ENCODE measurements around the gene SMAD9. TPM values are rescaled to one million over a fixed set of nuclear protein-coding genes. Genes with fewer than 3 reads are reported as not detected.

Gene SMAD9
- total RNA-seq, 4 donors from 2014 or later, result 4.8 to 10.7 (median 6.6) TPM

DNA sequence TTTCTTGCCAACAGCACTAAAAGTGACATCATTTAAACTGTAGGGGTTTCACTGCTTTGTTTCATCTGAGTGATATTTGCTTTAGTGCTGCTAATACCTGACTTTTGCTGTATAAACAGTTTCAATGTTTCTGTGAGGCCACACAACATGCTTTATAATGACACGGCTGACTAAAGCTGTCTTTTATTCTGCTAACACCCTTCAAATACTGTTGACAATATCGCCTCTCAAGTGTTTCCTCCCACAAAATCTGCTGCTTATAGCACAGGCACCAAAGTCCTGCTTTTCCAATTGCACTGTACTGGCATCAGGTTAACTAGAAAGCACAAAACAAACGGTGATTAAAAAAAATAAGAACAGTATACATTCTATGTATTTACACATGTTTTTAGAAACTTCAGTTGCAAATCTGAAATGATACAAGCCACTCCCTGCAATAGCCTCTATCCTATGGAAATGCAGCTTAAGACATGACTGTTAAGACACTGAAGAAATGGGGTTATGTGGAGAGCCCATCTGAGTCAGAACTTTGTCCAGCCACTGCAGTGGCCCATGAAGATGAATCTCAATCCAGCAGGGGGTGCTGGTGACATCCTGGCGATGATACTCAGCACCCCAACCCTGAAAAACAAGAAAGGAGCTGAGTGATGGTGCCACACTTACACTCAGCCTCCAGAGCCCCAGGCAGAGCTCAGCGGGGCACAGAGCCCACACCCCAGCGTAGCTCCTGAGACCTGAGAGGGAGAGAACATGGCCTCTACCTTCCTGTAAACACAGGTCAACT is 71.6 kb downstream of the SMAD9 start:
- TF ChIP-seq, protein P1, sequence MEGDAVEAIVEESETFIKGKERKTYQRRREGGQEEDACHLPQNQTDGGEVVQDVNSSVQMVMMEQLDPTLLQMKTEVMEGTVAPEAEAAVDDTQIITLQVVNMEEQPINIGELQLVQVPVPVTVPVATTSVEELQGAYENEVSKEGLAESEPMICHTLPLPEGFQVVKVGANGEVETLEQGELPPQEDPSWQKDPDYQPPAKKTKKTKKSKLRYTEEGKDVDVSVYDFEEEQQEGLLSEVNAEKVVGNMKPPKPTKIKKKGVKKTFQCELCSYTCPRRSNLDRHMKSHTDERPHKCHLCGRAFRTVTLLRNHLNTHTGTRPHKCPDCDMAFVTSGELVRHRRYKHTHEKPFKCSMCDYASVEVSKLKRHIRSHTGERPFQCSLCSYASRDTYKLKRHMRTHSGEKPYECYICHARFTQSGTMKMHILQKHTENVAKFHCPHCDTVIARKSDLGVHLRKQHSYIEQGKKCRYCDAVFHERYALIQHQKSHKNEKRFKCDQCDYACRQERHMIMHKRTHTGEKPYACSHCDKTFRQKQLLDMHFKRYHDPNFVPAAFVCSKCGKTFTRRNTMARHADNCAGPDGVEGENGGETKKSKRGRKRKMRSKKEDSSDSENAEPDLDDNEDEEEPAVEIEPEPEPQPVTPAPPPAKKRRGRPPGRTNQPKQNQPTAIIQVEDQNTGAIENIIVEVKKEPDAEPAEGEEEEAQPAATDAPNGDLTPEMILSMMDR (IDR thresholded peaks at IDR 0.05; ENCODE audit: low read depth), result no peak

GRCh38 chr13:36847606-36848005 is 72.4 kb downstream of the SMAD9 start:
- TF ChIP-seq, protein P1 (IDR thresholded peaks at IDR 0.05; ENCODE audit: low read depth), result no peak

GRCh38 chr13:36841391-36841790 is 78.6 kb downstream of the SMAD9 start:
- TF ChIP-seq, protein P1 (IDR thresholded peaks at IDR 0.05; ENCODE audit: low read depth), result no peak

- TF ChIP-seq, protein P1 (IDR thresholded peaks at IDR 0.05; ENCODE audit: low read depth), result no peak
Observed at GRCh38 chr13:36840718-36841250, 79.3 kb downstream of the SMAD9 start.

- TF ChIP-seq, protein P1 (IDR thresholded peaks at IDR 0.05; ENCODE audit: low read depth), result no peak
Observed at GRCh38 chr13:36839981-36840380, 80.1 kb downstream of the SMAD9 start.

GRCh38 chr13:36839281-36839680 is 80.8 kb downstream of the SMAD9 start:
- TF ChIP-seq, protein P1 (IDR thresholded peaks at IDR 0.05; ENCODE audit: low read depth), result no peak

DNA sequence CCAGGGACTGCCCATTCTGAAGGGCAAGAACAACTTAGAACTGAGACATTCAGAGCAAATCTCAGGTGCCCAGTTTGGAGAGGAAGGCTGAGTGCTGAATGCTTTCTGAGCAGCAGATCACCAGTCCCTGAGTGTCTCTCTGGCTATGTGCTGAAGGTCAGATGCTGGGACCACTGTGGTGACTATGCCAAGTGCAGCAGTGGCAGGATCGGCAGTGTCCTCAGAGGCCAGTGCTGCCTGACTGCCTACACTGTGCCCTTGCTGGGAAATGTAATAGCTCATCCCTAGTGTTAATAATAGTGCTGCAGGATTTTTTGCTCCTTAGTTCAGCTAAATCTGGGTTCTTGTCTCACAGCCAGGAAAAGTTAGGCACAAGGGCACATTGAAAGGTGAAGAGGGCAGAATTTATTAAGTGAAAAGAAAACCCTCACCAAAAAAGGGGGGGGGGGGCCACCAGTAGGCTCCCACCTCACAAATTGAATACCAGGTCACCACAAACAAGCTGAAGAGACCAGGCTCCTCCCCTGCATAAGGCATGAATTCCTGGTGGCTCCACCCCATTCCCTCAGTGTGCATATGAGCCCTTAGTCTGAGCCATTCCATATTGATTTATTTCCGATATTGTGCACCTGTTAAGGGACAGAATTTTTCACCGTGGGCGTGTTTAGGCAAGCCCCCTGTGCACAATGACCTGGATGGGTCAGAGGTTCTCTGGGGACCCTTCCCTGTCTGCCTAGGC is 82.5 kb downstream of the SMAD9 start:
- TF ChIP-seq, protein P1 (IDR thresholded peaks at IDR 0.05; ENCODE audit: low read depth), result no peak

All from subcutaneous adipose tissue (tissue), 4 donors.